ENCODE data around the gene COL7A1. TPM values are rescaled to one million over a fixed set of nuclear protein-coding genes. Genes with fewer than 3 reads are reported as not detected.

Gene COL7A1
- polyA plus RNA-seq, 1 of the 3 experiments (the other 2 are of a cell fraction), result 10.8 TPM

GRCh38 chr3:48624767-48625166 lies 29.6 kb upstream of the COL7A1 start:
- 95% methylated on average over 7 of the region's 10 CpGs for WGBS (ENCODE audit: low lambda C conversion rate)
- DNase-seq, result no peak
- H4K20me1 ChIP-seq (ENCODE audit: insufficient read depth), result no peaks in the 10 kb centered on the region
- no peaks in the 10 kb centered on the region for H3K79me2 ChIP-seq (ENCODE audit: insufficient read depth)
- H3K27me3 ChIP-seq (ENCODE audit: insufficient read depth), result no peaks in the 10 kb centered on the region
- CTCF ChIA-PET, result interaction anchor here (3.3 kb wide), 1 partner anchor 11 kb away, joined by 17 read pairs; the partner anchor contains the start of gene SLC26A6
- no peaks in the 10 kb centered on the region for H3K9me2 ChIP-seq
- TF ChIP-seq MEF2A (IDR thresholded peaks at IDR 0.05; ENCODE audit: borderline replicate concordance, low read depth) (no peak), TEAD4 (IDR thresholded peaks at IDR 0.05; ENCODE audit: borderline replicate concordance, insufficient read depth) (no peak), MAX (IDR thresholded peaks at IDR 0.05; ENCODE audit: low read depth) (no peak), RFX5 (IDR thresholded peaks at IDR 0.05; ENCODE audit: low read length) (no peak), POLR2AphosphoS5 (IDR thresholded peaks at IDR 0.05; ENCODE audit: low read depth, low read length) (no peak), TAF1 (IDR thresholded peaks at IDR 0.05; ENCODE audit: borderline replicate concordance, low read depth, low read length) (no peak), RCOR1 (IDR thresholded peaks at IDR 0.05; ENCODE audit: low read length) (no peak), NRF1 (IDR thresholded peaks at IDR 0.05; ENCODE audit: low read depth, low read length) (no peak)
- no peak overlapping the region for H3K27ac ChIP-seq (ENCODE audit: low read depth in 2 of 2, low read length in 1 of 2)
- no peak overlapping the region for H3K4me2 ChIP-seq
- no peaks in the 10 kb centered on the region for H3K9me3 ChIP-seq
- POLR2A ChIA-PET, result interaction anchor here (0.7 kb wide), 1 partner anchor 9 kb away, joined by 3 read pairs; no protein-coding TSS in a partner anchor
- H3K9ac ChIP-seq, result no peak overlapping the region
- no peak overlapping the region for H2AFZ ChIP-seq (ENCODE audit: low read depth)
- H3K4me1 ChIP-seq (ENCODE audit: control insufficient read depth in 1 of 2, insufficient read depth in 2 of 2, low read depth in 1 of 2, low read length in 1 of 2), result no peaks in the 10 kb centered on the region
- H3F3A ChIP-seq (replicated peaks; ENCODE audit: insufficient read depth), result no peaks in the 10 kb centered on the region
- H3K4me3 ChIP-seq (ENCODE audit: low read depth in 2 of 2, low read length in 1 of 2), result no peak overlapping the region
- H3K36me3 ChIP-seq (replicated peaks in 1 of 2; ENCODE audit: control insufficient read depth in 1 of 2, insufficient read depth in 2 of 2, low read length in 1 of 2), result peaks cover 3 to 20% of the 10 kb centered on the region in 2 experiments

- Histone ChIP-seq H3K79me2 (ENCODE audit: insufficient read depth) (no peaks in the 10 kb centered on the region), H3K27me3 (ENCODE audit: insufficient read depth) (no peaks in the 10 kb centered on the region), H4K20me1 (ENCODE audit: insufficient read depth) (no peaks in the 10 kb centered on the region), H3K36me3 (replicated peaks in 1 of 2; ENCODE audit: control insufficient read depth in 1 of 2, insufficient read depth in 2 of 2, low read length in 1 of 2) (peaks cover 3 to 12% of the 10 kb centered on the region in 2 experiments), H3K4me1 (ENCODE audit: control insufficient read depth in 1 of 2, insufficient read depth in 2 of 2, low read depth in 1 of 2, low read length in 1 of 2) (no peaks in the 10 kb centered on the region), H3F3A (replicated peaks; ENCODE audit: insufficient read depth) (peaks cover under 1% of the 10 kb centered on the region), H3K27ac (ENCODE audit: low read depth in 2 of 2, low read length in 1 of 2) (no peak overlapping the region), H2AFZ (ENCODE audit: low read depth) (no peak overlapping the region), H3K9me3 (no peaks in the 10 kb centered on the region), H3K4me3 (ENCODE audit: low read depth in 2 of 2, low read length in 1 of 2) (no peak overlapping the region), H3K9me2 (no peaks in the 10 kb centered on the region), H3K4me2 (no peak overlapping the region), H3K9ac (no peak overlapping the region)
- POLR2A ChIA-PET, result interaction anchor here (0.7 to 1.2 kb wide), 4 partner anchors 10 to 103 kb away, joined by 3 to 5 read pairs (median 3); partner anchors contain the start of gene CELSR3
- DNase-seq, result no peak
- WGBS (ENCODE audit: low lambda C conversion rate), result 89% methylated on average over 5 of the region's 6 CpGs
- CTCF ChIA-PET, result interaction anchor here (3.3 kb wide), 1 partner anchor 12 kb away, joined by 17 read pairs; the partner anchor contains the start of gene SLC26A6
- TF ChIP-seq MAX (IDR thresholded peaks at IDR 0.05; ENCODE audit: low read depth) (no peak), SMC3 (IDR thresholded peaks at IDR 0.05; ENCODE audit: low read depth, low read length) (no peak), RXRA (IDR thresholded peaks at IDR 0.05; ENCODE audit: borderline replicate concordance, low read depth) (no peak), JUND (IDR thresholded peaks at IDR 0.05) (no peak), EP300 (IDR thresholded peaks at IDR 0.05; ENCODE audit: borderline replicate concordance in 1 of 2, low read depth in 1 of 2, low read length in 1 of 2) (no peak), POLR2AphosphoS5 (IDR thresholded peaks at IDR 0.05; ENCODE audit: low read depth, low read length) (no peak)
These were observed 28.9 kb upstream of the COL7A1 start for GRCh38 chr3:48623851-48624547.

Data from SK-N-SH (cell line).